SK-N-SH treated with all-trans-retinoic acid at 6 μM for 48 hours (cell line): Measurements from ENCODE around the gene LY6G6C.

Experiments
- ATAC-seq: fragments of 200-7000 bp; cut with Tn5 transposase; 3 replicates; pipeline ENCODE4 v1.9.1; 2020; ENCODE audit warnings: mild to moderate bottlenecking, moderate library complexity
- ARNTL ChIP-seq: fragments of 450-650 bp; formaldehyde crosslinking; IDR thresholded peaks from 2 replicates; pipeline ENCODE4 v1.5.0; 2020; ENCODE audit warnings: low read depth, mild to moderate bottlenecking, moderate library complexity, borderline replicate concordance
- CSDC2 ChIP-seq: fragments of 250-450 bp; sonication (Bioruptor Pico); IDR thresholded peaks from 2 replicates; pipeline ENCODE4 v1.5.0; 2020; ENCODE audit warnings: mild to moderate bottlenecking, moderate library complexity
- CSRNP3 ChIP-seq: fragments of 250-450 bp; sonication (Bioruptor Pico); IDR thresholded peaks from 2 replicates; pipeline ENCODE4 v1.5.1; 2021; ENCODE audit warnings: mild to moderate bottlenecking, moderate library complexity
- GLIS3 ChIP-seq: fragments of 250-450 bp; sonication (Bioruptor Pico); IDR thresholded peaks from 2 replicates; pipeline ENCODE4 v1.5.0; 2020; ENCODE audit warnings: mild to moderate bottlenecking, moderate library complexity
- PATZ1 ChIP-seq: fragments of 250-450 bp; sonication (Bioruptor Pico); IDR thresholded peaks from 2 replicates; pipeline ENCODE4 v1.8.0; 2020; ENCODE audit warnings: mild to moderate bottlenecking, moderate library complexity, borderline replicate concordance
- POU6F1 ChIP-seq: fragments of 250-450 bp; sonication (Bioruptor Pico); IDR thresholded peaks from 2 replicates; pipeline ENCODE4 v1.8.0; 2021; ENCODE audit warnings: low read depth, mild to moderate bottlenecking, moderate library complexity, borderline replicate concordance
- RARB ChIP-seq: fragments of 250-450 bp; sonication (Bioruptor Pico); IDR thresholded peaks from 2 replicates; pipeline ENCODE4 v1.8.0; 2021; ENCODE audit warnings: mild to moderate bottlenecking, moderate library complexity
- SNAI2 ChIP-seq: fragments of 250-450 bp; sonication (Bioruptor Pico); IDR thresholded peaks from 2 replicates; pipeline ENCODE4 v1.5.0; 2020; ENCODE audit warnings: mild to moderate bottlenecking, moderate library complexity
- TOX ChIP-seq: fragments of 250-450 bp; sonication (Bioruptor Pico); IDR thresholded peaks from 2 replicates; pipeline ENCODE4 v1.8.0; 2021; ENCODE audit warnings: mild to moderate bottlenecking, moderate library complexity, borderline replicate concordance
- TSHZ2 ChIP-seq: fragments of 250-450 bp; sonication (Bioruptor Pico); IDR thresholded peaks from 2 replicates; pipeline ENCODE4 v1.5.0; 2020; ENCODE audit warnings: mild to moderate bottlenecking, moderate library complexity
- ZC3H10 ChIP-seq: fragments of 250-450 bp; sonication (Bioruptor Pico); IDR thresholded peaks from 2 replicates; pipeline ENCODE4 v1.5.1; 2021; ENCODE audit warnings: mild to moderate bottlenecking, moderate library complexity
- ZFP3 ChIP-seq: fragments of 250-450 bp; sonication (Bioruptor Pico); IDR thresholded peaks from 2 replicates; pipeline ENCODE4 v1.5.0; 2020; ENCODE audit warnings: mild to moderate bottlenecking, moderate library complexity
- ZFP30 ChIP-seq: fragments of 450-650 bp; formaldehyde crosslinking; IDR thresholded peaks from 2 replicates; pipeline ENCODE4 v1.5.0; 2022; ENCODE audit warnings: mild to moderate bottlenecking, moderate library complexity
- ZNF565 ChIP-seq: fragments of 450-650 bp; formaldehyde crosslinking; conservative IDR thresholded peaks from 2 replicates; pipeline ENCODE4 v1.5.0; 2020; ENCODE audit warnings: low read depth, mild to moderate bottlenecking, moderate library complexity
- ZNF8 ChIP-seq: fragments of 450-650 bp; formaldehyde crosslinking; IDR thresholded peaks from 2 replicates; pipeline ENCODE4 v1.5.0; 2020; ENCODE audit warnings: mild to moderate bottlenecking, moderate library complexity

LY6G6C gene

GRCh38 chr6:31734247-31734820, 12.8 kb upstream of the LY6G6C start:
- ATAC-seq: no peak
- TF ChIP-seq GLIS3 (no peak), POU6F1 (CRISPR knock-in tag) (no peak), CSRNP3 (CRISPR knock-in tag) (no peak), RARB (CRISPR knock-in tag) (no peak), PATZ1 (CRISPR knock-in tag) (no peak), ZFP3 (no peak), SNAI2 (CRISPR knock-in tag) (no peak), ZNF565 (CRISPR knock-in tag) (no peak), ZNF8 (CRISPR knock-in tag) (no peak), TSHZ2 (no peak)

GRCh38 chr6:31733734-31734133, 12.2 kb upstream of the LY6G6C start:
- no peak for ATAC-seq
- TF ChIP-seq ZC3H10 (CRISPR knock-in tag) (no peak), ARNTL (CRISPR knock-in tag) (no peak), ZFP3 (no peak), CSDC2 (no peak), RARB (CRISPR knock-in tag) (no peak), ZFP30 (CRISPR knock-in tag) (no peak), ZNF8 (CRISPR knock-in tag) (no peak), POU6F1 (CRISPR knock-in tag) (no peak)

GRCh38 chr6:31732029-31732428, 10.5 kb upstream of the LY6G6C start:
- no peak for TF ChIP-seq TSHZ2
- TF ChIP-seq TOX (CRISPR knock-in tag): no peak
- no peak for ATAC-seq
